ENCODE results near the gene NSD1.
"Not testable (repeated sequence)": the region's sequence is repeated elsewhere in the genome, so short reads cannot be mapped to it uniquely, and the experiment has no call there.

Gene NSD1

DNA sequence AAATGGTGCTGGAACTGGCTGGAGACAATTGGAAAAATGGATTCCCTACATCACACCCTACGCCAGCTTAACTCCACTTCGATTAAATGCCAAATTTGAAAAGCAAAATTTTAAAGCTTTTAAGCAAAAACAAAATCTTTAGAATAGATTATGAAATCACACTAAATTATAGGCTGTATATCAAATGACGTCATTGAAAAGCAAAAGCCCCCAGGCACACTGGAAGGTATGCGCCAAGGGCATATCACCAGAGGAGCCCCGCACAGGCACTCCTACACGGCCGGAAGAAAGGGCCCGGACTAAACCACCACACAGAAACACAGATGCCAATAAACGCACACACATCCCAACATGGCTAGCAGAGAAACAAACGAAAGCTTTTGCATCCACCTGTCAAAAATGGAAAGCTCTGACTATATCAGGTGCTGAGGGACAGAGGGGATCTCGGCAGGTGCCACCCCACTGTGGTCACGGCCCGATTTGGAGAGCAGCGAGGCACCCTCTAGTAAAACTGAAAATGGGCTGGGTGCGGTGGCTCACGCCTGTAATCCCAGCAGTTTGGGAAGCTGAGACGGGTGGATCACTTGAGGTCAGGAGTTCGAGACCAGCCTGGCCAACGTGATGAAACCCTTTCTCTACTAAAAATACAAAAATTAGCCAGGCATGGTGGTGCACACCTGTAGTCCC, 195.1 kb downstream of the NSD1 start:
- DNase-seq (ENCODE audit: low read depth in 2 of 2, low spot score in 1 of 2) = no peak

DNA sequence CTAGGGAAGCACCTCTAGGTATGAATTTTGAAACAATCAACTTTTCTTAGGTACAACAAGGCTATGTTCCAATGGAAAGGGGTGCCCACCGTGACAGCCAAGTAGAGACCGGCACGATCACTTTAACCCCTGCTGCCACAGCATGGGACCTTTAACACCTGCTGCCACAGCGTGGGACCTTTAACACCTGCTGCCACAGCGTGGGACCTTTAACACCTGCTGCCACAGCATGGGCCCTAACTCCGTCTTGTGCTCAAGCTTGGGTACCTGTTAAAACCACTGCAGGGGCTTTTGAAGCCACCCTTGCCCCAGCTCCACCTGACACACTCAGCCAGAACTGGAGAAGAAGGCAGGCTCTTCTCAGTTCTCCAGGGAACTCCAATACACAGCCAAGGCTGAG, 196.3 kb downstream of the NSD1 start:
- no peak for DNase-seq (ENCODE audit: low read depth in 2 of 2, low spot score in 1 of 2)

DNA sequence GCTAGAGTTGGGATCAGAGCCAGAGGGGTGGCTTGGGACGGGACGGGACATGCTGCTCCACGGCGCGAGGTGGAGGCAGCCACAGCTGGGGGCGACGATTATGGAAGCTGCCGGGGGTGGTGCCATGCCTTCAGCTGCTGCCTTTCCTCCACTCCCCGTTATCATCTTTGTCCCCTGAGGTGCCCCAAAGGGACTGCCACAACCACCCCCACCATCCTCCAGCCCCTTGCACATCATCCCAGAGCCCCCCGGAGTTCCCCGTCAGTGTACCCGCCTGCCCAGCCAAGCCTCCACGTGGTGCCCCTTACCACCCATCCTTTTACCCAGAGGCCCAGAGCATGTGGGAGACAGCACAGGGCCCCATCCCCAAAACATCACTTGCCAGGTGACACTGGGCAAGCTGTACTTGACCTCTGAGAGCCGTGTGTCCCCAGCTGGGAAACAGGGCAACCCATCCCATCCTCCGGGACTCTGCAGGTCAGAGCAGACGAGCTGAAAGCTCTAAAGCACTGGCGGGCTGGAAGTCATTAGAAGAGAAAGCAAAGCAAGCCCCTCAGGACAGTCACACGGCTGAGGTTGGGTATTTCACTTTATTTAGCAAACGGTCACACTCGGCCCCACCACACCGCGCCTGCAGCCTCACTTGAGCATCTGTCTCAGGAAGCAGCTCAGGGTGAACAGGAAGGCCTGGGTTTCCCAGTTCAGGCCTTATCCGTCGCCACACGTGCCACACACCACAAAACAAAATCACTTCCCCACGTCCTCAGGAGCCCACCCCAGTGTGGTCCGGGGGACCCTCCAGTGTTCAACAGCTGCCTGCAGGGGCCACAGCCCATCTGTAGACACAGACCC, 197.6 kb downstream of the NSD1 start:
- DNase-seq (ENCODE audit: low read depth in 2 of 2, low spot score in 1 of 2) = no peak

DNA sequence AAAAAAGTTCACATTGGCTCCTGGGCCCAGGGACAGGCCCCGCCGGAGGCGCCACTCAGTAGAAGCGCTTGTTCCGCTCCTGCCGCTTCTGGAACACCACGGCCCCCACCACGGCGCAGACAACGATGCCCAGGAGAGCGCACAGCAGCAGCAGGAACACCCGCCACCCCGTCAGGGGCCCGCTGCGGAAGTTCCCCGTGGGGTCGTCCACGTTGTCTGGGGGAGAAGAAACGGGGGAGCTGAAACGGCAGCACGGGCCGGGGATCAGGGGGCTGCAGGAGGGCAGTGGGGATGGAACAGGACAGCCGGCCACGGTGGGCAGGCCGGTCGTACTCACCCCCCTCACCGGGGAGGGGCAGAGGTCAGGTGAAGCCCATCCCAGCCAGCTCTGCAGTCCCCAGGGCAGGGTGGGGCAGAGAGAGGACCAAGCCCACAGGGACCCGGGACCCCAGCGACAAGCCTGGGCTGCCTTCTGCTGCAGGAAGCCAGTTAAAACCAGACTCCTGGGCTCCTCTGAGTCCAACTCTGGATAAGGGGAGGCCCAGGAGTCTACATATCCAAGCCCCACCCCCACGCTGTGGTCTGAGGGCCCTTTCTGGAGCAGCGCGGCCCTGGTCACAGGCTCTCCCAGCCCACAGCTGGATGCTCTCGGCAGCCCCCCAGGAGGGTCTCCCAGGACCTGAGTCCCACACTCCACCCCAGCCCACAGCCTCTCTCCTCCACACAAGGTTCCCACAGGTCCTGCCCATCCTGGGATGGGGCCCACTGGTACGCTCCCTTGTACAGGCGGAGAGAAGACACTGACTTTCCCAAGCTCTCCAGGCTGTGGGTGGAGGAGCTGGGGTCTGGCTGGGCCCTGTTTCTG, 198.7 kb downstream of the NSD1 start:
- DNase-seq (ENCODE audit: low read depth in 2 of 2, low spot score in 1 of 2) = no peak

DNA sequence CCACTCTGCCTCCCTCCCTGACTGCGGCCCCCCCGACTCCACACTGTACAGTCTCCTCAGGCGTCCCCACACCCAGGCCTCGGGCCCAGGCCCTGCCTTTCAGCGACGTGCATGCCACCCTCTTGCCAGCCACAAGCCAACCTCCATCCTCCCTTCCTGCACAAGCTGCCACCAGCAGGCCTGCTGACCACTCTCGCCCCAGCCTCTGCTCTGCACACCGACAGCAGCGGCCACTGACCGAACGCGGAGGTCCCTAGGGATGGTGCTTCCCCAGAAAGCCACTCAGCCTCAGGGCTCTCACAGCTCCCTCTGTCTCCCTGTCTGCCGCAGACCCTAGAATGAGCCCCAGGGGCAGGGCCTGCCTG, 199.3 kb downstream of the NSD1 start:
- no peak for DNase-seq (ENCODE audit: low read depth in 2 of 2, low spot score in 1 of 2)

DNA sequence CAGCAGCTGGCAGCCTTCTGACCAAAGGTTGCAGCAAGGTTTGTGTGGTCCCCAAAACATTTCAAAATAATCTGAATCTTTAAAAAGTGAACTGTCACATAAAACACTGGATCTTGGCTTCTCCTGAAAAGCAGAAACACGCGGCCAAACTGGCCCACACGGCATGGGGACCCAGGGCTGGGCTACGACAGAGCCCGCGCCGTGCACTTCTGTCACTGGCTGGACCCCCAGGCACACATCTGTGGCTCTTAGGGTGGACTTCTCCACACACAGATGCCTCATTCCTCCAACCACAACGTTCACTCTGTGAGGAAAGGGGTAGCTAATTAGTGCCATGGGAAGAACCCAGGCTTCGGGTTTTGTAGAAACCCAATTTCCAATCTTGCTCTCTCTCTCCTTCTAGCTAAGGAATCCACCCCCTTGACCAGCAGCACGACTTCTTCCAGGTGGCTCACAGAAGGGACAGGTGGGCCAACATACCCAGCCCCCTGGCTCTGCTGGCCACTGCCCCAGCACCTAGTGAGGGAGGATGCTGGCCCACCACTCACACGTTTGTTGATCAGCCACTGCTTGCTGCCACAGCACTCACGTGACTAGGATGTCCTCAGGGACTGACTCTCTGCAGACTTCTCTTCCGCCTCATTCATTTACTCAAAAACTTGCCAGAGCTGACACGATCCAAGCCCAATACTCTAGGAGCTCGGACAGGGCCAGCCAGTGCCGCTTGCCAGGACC, 200.0 kb downstream of the NSD1 start:
- DNase-seq (ENCODE audit: low read depth in 2 of 2, low spot score in 1 of 2) = no peak

DNA sequence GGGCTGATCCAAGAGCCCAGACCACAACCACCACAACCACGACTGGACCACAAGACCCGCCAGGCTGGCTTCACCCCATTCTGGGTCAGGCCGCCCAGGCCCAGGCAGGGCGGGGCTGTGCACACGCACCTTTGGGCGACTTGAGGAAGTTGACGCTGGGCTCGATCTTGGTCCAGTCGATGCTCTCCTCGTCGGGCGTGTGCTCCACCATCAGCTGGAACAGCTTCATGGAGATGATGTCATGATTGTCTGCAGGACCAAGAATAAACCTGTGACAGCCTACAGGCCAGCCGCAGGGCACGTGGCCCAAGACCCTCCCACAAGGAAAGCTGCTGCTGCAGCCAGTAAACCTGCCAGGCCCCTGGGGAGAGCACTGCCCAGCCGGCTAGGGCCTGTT, 200.6 kb downstream of the NSD1 start:
- DNase-seq (ENCODE audit: low read depth in 2 of 2, low spot score in 1 of 2) = no peak

DNA sequence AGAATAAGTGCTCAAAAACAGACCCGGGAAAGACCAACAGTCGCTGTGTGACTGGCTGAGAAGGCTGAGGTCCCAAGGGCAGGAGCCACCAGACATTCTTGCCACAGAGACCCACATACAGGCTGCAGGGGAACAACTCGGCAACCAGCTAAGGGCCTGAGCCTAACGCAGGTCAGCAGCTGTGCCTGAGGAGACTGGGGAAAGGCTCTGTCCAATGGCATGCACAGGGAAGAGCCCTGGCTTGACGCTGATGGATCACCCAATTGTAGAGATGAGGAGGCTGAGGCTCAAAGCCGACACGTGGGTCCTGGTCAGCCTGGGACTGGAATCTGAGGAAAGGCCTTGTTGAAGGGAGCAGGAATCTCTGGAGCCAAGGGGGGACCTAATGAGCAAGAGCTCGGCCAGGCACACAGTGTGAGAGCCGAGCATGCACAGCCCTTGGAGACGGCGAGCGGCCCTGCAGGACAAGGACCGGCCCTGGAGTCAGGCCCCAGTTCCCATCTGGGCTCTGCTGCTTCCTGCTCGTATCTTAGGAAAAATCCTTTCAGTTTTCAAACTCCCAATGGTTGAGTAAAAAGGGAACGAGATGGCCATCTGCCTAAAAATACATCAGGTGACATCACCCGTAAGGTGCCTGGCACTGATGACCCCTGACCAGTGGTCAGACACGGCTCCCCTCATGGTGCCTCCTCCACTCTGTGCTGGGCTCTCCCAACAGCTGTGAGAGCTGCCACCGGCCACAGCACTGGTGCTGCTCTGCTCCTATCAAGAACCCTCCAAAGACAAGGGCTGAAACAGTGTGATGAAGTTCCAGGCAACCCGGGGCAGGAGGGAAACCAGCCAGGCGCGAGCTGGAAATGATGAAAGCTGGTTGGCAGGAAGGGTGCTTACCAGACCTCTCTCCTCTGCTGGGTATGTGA, 201.5 kb downstream of the NSD1 start:
- DNase-seq (ENCODE audit: low read depth in 2 of 2, low spot score in 1 of 2) = no peak

DNA sequence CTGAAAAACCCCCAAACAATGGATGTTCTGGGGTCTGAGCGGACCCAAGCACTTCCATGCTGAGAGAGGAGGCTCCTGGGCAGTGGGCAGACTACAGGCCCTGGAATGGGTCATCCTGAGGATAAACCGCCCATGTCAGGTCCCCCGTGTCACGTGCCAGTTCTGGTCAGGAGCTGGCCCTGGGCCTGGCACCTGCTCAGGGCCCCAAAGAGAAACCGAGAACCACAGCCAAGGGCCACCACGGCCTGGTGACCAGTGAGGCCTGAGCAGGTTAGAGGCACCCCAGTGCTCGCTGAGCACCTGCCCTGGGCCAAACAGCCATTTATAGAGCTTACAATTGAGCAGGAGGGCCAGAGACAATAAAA, 202.1 kb downstream of the NSD1 start:
- no peak for DNase-seq (ENCODE audit: low read depth in 2 of 2, low spot score in 1 of 2)

DNA sequence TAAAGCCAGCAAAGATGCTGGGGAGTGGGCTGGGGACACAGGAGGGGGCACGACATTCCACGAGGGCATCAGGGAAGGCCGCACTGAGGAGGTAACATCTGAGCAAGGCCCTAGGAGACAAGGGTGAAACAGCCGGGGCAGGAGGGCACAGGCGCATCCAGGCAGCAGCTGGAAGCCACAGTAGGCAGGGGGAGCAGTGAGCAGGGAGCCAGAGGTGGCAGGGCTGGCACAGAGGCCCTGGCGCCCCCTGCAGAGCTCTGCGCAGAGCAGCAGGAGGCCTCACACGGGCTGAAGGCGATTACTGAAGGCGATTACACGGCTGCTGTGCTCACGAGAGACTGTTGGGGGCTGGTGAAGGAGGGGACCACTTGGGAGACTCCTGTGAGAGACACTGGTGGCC, 202.5 kb downstream of the NSD1 start:
- DNase-seq (ENCODE audit: low read depth in 2 of 2, low spot score in 1 of 2) = no peak

DNA sequence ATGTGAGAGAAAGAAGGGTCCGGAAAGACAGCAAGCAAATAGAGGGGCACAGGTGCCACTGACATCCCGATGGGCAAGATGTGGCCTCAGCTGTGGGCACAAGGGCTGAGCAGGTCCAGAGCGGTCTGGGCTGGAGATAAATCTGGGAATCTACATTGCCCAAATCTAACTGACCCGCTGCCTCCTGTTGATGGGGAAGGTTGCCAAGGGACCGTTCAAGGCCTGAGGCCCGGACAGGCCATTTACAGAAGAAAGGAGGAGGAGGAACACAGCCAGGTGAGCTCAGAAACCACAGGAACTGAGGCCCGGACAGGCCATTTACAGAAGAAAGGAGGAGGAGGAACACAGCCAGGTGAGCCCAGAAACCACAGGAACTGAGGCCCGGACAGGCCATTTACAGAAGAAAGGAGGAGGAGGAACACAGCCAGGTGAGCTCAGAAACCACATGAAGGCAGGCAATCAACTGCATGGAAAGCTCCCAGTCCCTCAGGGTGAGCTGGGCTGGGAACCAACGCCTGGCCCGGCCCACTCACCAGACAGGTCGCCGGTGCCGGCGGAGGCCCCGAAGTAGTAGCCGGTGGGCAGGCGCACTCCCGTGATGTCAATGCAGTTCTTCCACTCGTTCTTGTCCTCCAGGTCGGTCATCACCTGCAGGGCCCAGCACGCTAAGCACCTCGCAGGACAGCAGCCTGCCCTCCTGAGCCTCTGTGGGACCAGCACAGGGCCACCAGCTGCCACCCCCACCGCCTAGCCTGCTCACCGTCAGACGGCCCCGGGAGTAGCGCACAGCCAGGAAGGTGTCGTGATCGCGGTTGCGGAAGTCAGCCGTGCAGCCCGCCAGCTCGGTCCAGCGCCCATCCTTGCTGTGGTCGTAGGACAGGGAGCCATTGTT, 203.3 kb downstream of the NSD1 start:
- no peak for DNase-seq (ENCODE audit: low read depth in 2 of 2, low spot score in 1 of 2)

DNA sequence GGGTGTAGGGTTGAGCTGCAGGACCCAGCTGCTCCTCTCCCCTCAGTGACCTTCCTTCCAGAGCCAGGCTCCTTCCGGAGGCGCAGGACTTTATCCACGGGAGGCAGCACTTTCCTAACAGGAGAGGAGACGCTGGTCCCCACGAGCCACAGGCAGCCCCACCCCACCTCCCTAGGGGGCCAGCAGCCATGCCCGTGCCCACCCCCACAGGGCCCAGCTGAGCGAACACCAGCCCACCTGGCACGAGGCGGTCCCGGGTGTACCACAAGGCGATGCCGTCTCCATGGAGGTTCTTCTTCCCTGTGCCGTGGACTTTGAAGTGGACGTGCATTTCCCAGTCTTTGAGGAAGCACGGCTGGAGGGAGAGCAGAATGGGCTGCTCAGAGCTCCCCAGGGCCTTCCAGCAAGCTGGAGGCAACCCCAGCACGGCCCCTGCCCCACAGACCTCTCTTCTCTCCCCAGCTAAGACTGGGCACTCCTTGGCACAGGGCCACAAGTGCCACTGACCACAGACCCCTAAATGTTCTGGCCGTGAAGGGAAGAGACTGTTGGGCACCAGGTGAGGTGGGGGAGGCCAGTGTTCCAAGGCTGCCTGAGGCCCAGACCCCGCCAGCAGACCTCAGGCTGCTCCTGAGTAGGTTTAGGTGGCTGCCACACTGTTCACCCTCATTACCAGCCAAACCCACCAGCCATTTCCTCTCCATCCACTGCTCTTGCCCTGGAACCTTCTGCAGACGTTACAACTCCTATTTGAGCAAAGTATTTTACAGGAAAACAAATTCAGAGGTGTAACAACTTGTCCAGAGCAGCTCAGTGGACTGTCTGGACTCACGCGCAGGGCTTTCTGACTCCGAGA, 204.9 kb downstream of the NSD1 start:
- DNase-seq (ENCODE audit: low read depth in 2 of 2, low spot score in 1 of 2) = no peak

DNA sequence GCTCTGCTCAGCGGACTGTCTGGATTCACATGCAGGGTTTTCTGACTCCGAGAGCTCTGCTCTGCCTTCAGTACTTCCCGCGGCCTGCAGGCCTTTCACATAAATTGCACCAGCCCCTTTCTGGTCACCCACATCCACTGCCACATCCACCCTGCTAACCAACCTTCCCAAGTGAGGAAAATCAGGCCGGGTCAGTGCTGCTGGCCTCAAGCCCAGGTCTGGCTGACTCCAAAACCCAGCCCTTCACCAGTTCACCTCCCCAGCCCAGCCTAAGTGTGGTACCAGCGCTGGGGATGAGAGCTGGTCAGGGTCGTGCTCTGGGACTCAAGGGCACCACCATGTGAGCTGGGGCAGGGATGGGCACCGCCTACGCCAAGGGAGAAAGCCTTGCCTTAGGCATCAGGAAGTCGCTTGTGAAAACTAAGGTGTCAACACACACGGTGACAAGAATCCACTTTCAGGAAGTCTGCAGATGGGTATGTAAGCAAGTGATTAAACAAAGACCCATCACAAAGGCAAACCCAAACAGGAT, 205.6 kb downstream of the NSD1 start:
- DNase-seq (ENCODE audit: low read depth in 2 of 2, low spot score in 1 of 2) = no peak

DNA sequence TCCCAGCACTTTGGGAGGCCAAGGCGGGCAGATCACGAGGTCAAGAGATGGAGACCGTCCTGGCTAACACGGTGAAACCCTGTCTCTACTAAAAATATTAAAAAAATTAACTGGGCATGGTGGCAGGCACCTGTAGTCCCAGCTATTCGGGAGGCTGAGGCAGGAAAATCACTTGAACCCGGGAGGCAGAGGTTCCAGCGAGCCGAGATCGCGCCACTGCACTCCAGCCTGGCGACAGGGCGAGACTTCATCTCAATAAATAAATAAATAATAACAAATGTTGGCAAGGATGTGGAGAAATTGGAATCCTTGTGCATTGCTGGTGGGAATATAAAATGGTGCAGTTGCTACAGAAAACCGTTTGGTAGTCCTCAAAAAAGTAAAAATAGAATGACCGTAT, 209.4 kb downstream of the NSD1 start:
- not testable (repeated sequence) for DNase-seq (ENCODE audit: low read depth in 2 of 2, low spot score in 1 of 2)

DNA sequence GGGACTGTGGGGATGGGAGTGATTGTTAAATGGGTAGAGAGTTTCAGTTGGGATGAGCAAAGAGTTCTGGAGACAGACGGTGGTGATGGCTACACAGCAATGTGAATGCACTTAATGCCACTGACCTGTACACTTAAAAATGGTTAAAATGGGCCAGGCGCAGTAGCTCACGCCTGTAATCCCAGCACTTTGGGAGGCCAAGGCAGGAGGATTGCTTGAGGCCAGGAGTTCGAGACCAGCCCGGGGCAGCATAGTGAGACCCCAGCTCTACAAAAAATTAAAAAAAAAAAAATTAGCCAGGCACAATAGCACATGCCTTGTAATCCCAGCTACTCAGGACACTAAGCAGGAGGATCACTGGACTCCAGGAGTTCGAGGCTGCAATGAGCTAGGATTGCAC, 210.2 kb downstream of the NSD1 start:
- DNase-seq (ENCODE audit: low read depth in 2 of 2, low spot score in 1 of 2) = no peak

DNA sequence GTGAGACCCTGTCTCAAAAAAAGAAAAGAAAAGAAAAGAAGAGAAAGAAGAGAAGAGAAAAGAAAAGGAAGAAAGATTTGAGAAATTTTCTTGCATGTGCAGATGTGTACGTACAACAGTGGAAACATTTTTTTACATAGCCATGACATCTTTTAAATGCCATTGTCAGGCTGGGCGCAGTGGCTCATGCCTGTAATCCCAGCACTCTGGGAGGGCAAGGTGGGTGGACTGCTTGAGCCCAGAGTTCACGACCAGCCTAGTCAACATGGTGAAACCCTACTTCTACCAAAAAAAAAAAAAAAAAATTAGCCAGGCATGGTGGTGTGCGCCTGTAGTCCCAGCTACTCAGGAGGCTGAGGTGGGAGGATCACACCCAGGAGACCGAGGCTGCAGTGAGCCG, 211.3 kb downstream of the NSD1 start:
- DNase-seq (ENCODE audit: low read depth in 2 of 2, low spot score in 1 of 2) = no peak

DNA sequence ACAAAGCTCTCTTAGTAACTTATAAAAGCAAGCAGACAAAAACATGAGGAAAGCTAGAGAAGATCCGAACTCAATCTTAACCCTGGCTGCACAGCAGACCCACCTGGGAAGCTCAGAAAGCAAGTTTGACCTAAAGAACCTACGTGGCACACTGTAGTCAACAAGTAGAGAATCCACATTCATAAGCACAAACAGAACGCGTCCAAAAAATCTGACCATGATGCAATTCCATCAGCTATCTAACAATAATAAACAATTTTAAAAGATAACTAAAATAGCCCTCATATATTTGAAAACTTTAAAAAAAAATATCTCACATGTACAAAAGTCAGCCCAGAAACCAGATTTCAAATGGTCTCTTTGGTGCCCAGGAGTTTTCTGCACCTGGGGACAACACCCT, 213.2 kb downstream of the NSD1 start:
- DNase-seq (ENCODE audit: low read depth in 2 of 2, low spot score in 1 of 2) = no peak

DNA sequence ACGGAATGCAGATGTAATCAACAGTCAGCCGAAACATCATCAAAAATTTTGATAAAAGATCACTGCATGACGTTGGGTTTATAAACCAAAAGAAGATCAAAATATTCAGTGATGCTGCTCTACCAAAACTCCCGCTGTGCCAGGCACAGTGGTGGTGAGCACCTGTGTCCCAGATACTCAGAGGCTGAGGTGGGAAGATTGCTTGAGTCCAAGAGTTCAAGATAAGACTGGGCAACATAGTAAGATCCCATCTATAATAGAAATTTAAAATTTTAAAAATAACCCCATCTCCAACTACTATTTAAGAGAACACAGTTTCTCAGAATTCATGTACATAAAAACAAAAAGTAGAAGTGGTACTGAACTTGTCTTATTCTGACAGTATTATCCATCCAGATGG, 214.1 kb downstream of the NSD1 start:
- DNase-seq (ENCODE audit: low read depth in 2 of 2, low spot score in 1 of 2) = no peak
